ENCODE results near the gene RUNDC3A.
A peak's percentile ranks its signal among the peaks of the same experiment; 100 is the strongest.
"Not testable (repeated sequence)": the region's sequence is repeated elsewhere in the genome, so short reads cannot be mapped to it uniquely, and the experiment has no call there.

The RUNDC3A gene

GRCh38 chr17:44344939-44345453 is 36.6 kb downstream of the RUNDC3A start, which contains the start of gene GRN:
Gene GRN (plus strand): TSS chr17:44345302. CDS start chr17:44349165, 3,863 bp downstream.
- peak; percentile 89 for DNase-seq (ENCODE audit: low spot score)

DNA sequence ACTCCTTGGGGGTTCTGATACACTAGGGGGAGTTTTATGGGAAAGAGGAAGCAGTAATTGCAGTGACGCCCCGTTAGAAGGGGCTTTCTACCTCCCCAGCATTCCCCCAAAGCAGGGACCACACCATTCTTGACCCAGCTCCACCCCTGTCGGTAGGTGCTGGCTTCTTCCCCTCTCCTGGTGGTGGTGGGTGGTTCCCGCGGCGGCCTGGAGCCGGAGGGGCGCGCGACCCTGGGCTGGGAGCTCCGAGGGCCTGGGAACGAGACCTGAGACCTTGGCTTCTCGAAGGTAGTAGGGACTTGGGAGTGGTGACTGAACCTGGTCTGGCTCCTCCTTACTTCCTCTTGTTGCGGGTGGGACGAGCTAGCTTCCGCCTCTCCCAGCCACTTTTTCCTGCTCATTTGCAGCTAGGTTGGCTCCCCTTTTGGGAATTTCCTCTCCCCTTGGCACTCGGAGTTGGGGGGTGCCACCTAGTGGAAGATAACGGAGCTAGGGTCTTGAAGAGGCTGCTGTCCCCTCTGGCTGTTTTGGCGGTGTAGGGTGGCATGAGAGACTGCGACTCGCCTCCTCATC is 37.1 kb downstream of the RUNDC3A start:
- DNase-seq (ENCODE audit: low spot score): peak; percentile 46

GRCh38 chr17:44346064-44346844 is 37.9 kb downstream of the RUNDC3A start:
- DNase-seq (ENCODE audit: low spot score): no peak

GRCh38 chr17:44347206-44348055 is 39.0 kb downstream of the RUNDC3A start:
- not testable (repeated sequence) for DNase-seq (ENCODE audit: low spot score)

- DNase-seq (ENCODE audit: low spot score): peak; percentile 10
Observed at GRCh38 chr17:44348234-44348987, 40.0 kb downstream of the RUNDC3A start.

DNA sequence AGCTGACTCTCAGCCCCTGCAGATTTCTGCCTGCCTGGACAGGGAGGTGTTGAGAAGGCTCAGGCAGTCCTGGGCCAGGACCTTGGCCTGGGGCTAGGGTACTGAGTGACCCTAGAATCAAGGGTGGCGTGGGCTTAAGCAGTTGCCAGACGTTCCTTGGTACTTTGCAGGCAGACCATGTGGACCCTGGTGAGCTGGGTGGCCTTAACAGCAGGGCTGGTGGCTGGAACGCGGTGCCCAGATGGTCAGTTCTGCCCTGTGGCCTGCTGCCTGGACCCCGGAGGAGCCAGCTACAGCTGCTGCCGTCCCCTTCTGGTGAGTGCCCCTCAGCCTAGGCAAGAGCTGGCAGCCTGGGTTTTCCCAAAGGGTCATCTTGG is 40.6 kb downstream of the RUNDC3A start:
- DNase-seq (ENCODE audit: low spot score): no peak

DNA sequence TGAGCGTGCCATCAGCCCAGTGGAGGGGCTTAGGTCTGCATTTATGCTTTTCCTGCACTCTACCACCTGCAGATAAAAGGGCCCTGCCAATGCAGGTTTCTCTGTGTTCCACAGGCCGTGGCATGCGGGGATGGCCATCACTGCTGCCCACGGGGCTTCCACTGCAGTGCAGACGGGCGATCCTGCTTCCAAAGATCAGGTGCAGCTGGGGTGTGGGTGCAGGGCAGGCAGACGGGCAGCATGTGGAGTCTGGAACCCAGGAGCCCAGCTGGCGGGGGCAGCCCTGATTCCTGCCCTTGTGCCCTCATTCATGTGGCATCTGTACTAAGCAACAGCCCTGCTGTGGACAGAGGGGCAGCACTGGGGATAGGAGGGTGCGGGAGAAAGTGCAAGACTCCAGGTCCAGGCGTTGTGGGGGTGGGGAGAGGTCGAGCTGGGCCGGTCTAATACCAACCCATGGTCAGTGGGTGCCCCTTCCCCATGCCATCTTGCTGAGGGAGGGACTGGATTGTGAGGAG is 41.2 kb downstream of the RUNDC3A start:
- DNase-seq (ENCODE audit: low spot score): no peak

- DNase-seq (ENCODE audit: low spot score): peak; percentile 72
Observed at GRCh38 chr17:44350733-44351226, 42.4 kb downstream of the RUNDC3A start.

- no peak for DNase-seq (ENCODE audit: low spot score)
Observed at GRCh38 chr17:44351464-44351863, 43.1 kb downstream of the RUNDC3A start.

DNA sequence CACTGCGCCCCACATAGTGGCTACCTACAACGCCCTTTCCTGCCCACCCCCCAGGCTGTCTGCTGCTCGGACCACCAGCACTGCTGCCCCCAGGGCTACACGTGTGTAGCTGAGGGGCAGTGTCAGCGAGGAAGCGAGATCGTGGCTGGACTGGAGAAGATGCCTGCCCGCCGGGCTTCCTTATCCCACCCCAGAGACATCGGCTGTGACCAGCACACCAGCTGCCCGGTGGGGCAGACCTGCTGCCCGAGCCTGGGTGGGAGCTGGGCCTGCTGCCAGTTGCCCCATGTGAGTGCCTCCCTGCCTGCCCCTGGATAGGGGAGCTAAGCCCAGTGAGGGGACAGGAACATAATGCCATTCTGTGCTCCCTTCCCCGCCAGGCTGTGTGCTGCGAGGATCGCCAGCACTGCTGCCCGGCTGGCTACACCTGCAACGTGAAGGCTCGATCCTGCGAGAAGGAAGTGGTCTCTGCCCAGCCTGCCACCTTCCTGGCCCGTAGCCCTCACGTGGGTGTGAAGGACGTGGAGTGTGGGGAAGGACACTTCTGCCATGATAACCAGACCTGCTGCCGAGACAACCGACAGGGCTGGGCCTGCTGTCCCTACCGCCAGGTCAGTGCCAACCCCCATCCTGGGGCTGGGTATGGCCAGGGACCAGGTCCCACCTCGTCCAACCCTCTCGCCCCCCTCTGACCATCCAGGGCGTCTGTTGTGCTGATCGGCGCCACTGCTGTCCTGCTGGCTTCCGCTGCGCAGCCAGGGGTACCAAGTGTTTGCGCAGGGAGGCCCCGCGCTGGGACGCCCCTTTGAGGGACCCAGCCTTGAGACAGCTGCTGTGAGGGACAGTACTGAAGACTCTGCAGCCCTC is 43.8 kb downstream of the RUNDC3A start:
- no peak for DNase-seq (ENCODE audit: low spot score)

DNA sequence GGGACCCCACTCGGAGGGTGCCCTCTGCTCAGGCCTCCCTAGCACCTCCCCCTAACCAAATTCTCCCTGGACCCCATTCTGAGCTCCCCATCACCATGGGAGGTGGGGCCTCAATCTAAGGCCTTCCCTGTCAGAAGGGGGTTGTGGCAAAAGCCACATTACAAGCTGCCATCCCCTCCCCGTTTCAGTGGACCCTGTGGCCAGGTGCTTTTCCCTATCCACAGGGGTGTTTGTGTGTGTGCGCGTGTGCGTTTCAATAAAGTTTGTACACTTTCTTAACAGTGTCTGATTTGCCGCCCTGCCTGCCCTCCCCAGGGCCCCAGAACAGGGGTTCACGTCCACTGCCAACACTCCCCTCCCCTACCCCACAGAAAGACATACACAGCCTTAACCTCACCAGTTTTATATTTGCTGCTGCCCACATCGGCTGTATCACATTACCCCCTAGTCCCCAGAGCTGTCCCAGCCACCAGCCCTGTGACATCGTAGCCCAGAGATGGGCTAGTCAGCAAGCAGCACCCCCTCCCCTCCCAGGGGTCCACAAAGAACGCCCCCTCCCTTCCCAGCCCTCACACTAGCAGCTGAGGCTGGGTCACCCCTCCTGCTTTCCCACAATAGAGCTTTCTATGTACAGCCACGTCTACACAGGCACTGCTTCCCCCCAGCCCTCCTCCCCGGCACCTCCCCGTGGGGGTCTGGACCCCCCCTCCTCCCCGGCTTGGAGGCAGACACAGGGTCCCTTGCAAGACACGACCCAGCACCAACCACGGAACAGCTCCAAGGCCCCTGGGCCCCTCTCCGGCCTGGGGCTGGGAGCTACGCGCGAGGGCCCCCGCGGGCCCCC is 44.6 kb downstream of the RUNDC3A start:
- no peak for DNase-seq (ENCODE audit: low spot score)

DNA sequence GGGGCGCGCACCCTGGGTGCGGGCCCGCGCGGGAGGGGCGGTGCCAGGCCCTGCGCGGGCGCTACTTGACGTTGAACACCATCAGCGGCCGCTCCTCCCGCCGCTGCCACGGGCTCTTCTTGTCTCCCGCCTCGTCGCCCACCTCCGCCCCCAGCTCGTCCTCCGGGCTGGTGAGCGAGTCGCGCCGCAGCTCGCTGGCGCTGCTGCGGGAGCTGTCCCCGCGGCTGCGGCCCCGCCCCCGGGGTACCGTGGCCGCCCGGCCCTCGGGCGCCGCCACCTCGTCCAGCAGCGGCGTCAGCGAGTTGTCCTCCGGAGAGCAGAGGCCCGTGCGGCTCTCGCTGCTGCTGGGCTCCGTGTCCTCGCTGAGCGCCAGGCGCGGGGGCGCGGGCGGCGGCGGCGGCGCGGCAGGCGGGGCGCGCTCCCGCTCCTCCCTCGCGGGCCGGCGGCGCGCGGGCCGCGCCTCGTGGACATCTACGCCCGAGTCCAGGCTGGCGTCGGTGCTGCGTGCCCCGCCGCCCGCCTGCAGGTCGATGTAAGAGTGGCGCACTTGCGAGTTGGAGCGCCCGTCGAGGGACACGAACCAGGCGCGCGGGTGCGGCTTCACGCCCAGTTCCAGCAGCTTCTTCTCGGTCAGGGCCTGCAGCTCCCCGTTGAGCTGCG is 45.4 kb downstream of the RUNDC3A start:
- DNase-seq (ENCODE audit: low spot score): no peak

GRCh38 chr17:44354582-44355561 is 46.5 kb downstream of the RUNDC3A start:
- DNase-seq (ENCODE audit: low spot score): peak; percentile 55

DNA sequence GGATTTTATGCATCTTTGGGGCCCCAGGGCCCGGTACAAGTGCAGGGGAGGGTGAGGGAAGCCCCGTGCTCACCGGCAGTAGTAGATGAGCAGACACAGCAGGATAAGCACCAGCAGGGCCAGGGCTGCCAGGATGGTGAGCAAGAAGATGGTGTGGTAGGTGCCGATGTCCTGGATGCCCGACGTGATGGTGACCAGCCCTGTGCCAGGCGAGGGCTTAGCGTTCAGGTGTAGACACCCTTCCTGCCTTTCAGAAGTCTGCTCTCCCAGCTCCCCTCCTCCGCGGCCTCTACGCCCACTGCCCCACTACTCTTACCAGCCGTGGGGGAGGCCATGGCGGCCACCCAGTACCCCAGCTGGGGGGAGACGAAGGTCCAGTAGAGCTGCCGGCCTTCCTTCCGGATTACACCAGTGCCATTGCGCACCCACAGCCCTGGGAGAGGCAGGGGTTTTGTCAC is 47.3 kb downstream of the RUNDC3A start:
- DNase-seq (ENCODE audit: low spot score): no peak

DNA sequence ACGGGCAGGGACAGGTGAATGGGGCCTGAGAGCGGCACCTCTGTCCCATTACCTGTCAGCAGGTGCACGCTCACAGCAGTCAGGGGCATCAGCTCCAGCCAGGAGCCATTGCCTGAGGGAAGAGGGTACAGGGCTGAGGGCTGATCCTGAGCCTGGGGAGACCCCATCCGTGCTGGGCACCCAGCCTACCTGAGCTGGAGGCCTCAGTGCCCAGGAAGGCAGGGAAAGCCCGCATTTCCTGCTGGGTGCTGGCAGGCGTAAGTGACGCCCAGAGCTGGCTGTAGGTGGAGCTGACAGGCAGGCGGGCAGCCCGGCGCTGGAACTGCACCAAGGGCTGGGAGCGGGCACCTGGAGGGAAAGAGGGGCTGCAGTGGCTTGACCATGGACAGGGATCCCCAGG is 47.8 kb downstream of the RUNDC3A start:
- DNase-seq (ENCODE audit: low spot score): no peak

- DNase-seq (ENCODE audit: low spot score): no peak
Observed at GRCh38 chr17:44358066-44358465, 49.7 kb downstream of the RUNDC3A start.

DNA sequence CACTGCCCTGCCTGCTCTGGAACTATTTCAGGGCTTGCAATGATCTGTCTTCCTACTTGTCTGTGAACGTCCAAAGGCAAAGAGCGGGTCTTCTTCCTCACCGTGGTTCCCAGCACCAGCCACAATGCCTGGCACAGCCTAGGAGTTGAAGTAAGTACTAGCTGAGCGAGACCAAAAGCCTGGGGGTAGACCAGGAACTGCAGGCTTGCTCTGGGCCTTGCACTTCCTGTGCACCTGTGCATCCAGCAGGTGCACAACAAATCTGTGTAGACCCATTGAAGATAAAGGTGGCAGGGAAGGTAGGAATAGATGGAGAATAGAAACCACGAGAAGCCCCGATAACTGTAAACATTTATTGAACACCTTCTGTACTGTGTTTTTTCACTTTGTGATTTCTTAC is 50.6 kb downstream of the RUNDC3A start:
- no peak for DNase-seq (ENCODE audit: low spot score)
